Measurements from ENCODE around the gene MGP.

GRCh38 chr12:14846876-14847580 is 38.6 kb downstream of the MGP start:
- TF ChIP-seq CTCF (tag by site-specific recombination; IDR thresholded peaks at IDR 0.05) (no peak), ZNF362 (tag by site-specific recombination; IDR thresholded peaks at IDR 0.05) (no peak), ZBTB21 (tag by site-specific recombination; IDR thresholded peaks at IDR 0.05) (no peak)
